PC-9 (cell line): ENCODE data around the gene SEMA3E. TPM values are rescaled to one million over a fixed set of nuclear protein-coding genes. Genes with fewer than 3 reads are reported as not detected.
A peak's percentile ranks its signal among the peaks of the same experiment; 100 is the strongest.

Experiments used
- BruUV-seq: library from RNA; stranded (reverse); fragments of 400-500 nt; replicated peaks from 2 replicates; lab custom pipeline; 2021; lab: Mats Ljungman, UMichigan
- CTCF ChIA-PET: fragments of 300-600 bp; sonication (Branson Sonifier 250); formaldehyde crosslinking; loops from one replicate; lab custom pipeline; 2022; ENCODE audit warnings: antibody characterized with exemption; lab: Charles Lee
- POLR2A ChIA-PET: fragments of 300-600 bp; sonication (Branson Sonifier 250); formaldehyde crosslinking; loops from one replicate; lab custom pipeline; 2022; ENCODE audit warnings: antibody characterized with exemption; ENCODE audit not compliant: unreplicated experiment; lab: Charles Lee
- DNase-seq, 2 experiments: peaks; one replicate each; pipeline versions ENCODE4 v3.0.0 to v3.0.0-alpha.2; 2015 to 2022; ENCODE audit warnings: mixed read lengths in 1 of 2
- H2AFZ ChIP-seq: fragments of 200-600 bp; sonication (generic); 2 replicates; pipeline ENCODE4 v1.8.1; 2017; ENCODE audit warnings: antibody characterized with exemption
- H3F3A ChIP-seq: fragments of 200-600 bp; sonication (generic); 2 replicates; pipeline ENCODE4 v1.8.1; 2017; ENCODE audit warnings: antibody characterized with exemption, mild to moderate bottlenecking, low read depth; ENCODE audit not compliant: insufficient read depth
- H3K27ac ChIP-seq: fragments of 200-600 bp; sonication (generic); 2 replicates; pipeline ENCODE4 v1.6.1; 2016; ENCODE audit warnings: mixed run types
- H3K27me3 ChIP-seq: fragments of 200-600 bp; sonication (generic); 2 replicates; pipeline ENCODE4 v1.6.1; 2016; ENCODE audit warnings: low read depth, mixed run types; ENCODE audit not compliant: insufficient read depth
- H3K36me3 ChIP-seq: fragments of 200-600 bp; sonication (generic); 2 replicates; pipeline ENCODE4 v1.6.1; 2016; ENCODE audit warnings: low read depth, mixed run types
- H3K4me1 ChIP-seq: fragments of 200-600 bp; sonication (generic); replicated peaks from 2 replicates; pipeline ENCODE4 v1.6.1; 2016; ENCODE audit warnings: mixed run types; ENCODE audit not compliant: insufficient read depth
- H3K4me2 ChIP-seq: fragments of 200-600 bp; sonication (generic); 2 replicates; pipeline ENCODE4 v1.6.1; 2017; ENCODE audit warnings: mixed run types
- H3K4me3 ChIP-seq: fragments of 200-600 bp; sonication (generic); 2 replicates; pipeline ENCODE4 v1.6.1; 2016; ENCODE audit warnings: mixed run types
- H3K79me2 ChIP-seq: fragments of 200-600 bp; sonication (generic); 2 replicates; pipeline ENCODE4 v1.6.1; 2017; ENCODE audit warnings: low read depth, mixed run types
- H3K9me2 ChIP-seq: fragments of 200-600 bp; sonication (generic); 2 replicates; pipeline ENCODE4 v1.8.1; 2017; ENCODE audit warnings: mild to moderate bottlenecking; ENCODE audit not compliant: insufficient read depth
- H3K9me3 ChIP-seq: fragments of 200-600 bp; sonication (generic); 2 replicates; pipeline ENCODE4 v1.8.1; 2016; ENCODE audit warnings: low read depth; ENCODE audit not compliant: insufficient read depth
- H4K20me1 ChIP-seq: fragments of 200-600 bp; sonication (generic); 2 replicates; pipeline ENCODE4 v1.8.1; 2017; ENCODE audit not compliant: insufficient read depth
- CTCF ChIP-seq: fragments of 200-600 bp; sonication (generic); conservative IDR thresholded peaks from 2 replicates; pipeline ENCODE4 v1.6.1; 2017; ENCODE audit warnings: mixed run types, antibody characterized with exemption, mild to moderate bottlenecking, moderate library complexity
- EZH2 ChIP-seq: fragments of 200-600 bp; sonication (generic); IDR thresholded peaks from 2 replicates; pipeline ENCODE4 v1.8.0; 2017; ENCODE audit warnings: antibody characterized with exemption, low read depth
- intact Hi-C: fragments of 100-400 bp; cut with micrococcal nuclease; formaldehyde crosslinking; loops from one replicate; pipeline ENCODE4 v1.10.0; 2022; ENCODE audit not compliant: unreplicated experiment
- total RNA-seq: library from RNA; stranded (reverse); gene quantifications from 2 replicates; pipeline ENCODE4 v1.2.3, GENCODE V29; 2021

The SEMA3E gene
- total RNA-seq, 1 experiment from 2014 or later: 2.1 TPM

GRCh38 chr7:83339907-83340306 lies 309.0 kb downstream of the SEMA3E start:
- H3K27me3 ChIP-seq: no peaks in the 10 kb centered on the region
- no peak for DNase-seq
- ChIA-PET POLR2A (interaction anchor here (0.7 kb wide), 1 partner anchor 304 kb away, joined by 7 read pairs; no protein-coding TSS in a partner anchor), CTCF (no interaction called here)
- no peak overlapping the region for H3K4me3 ChIP-seq
- H2AFZ ChIP-seq: 0 out of 2 replicates have a peak overlapping the region, but pooled peaks have one; percentile 20
- H3K4me2 ChIP-seq: no peak overlapping the region
- TF ChIP-seq EZH2: no peak
- no peak for TF ChIP-seq CTCF
- intact Hi-C loops: no loop called here
- no peaks in the 10 kb centered on the region for H3K9me3 ChIP-seq
- H3K4me1 ChIP-seq: no peaks in the 10 kb centered on the region
- no peaks in the 10 kb centered on the region for H3K36me3 ChIP-seq
- H3K9me2 ChIP-seq: no peaks in the 10 kb centered on the region
- BruUV-seq: no TSS peak
- H3F3A ChIP-seq: no peaks in the 10 kb centered on the region
- no peaks in the 10 kb centered on the region for H4K20me1 ChIP-seq
- H3K27ac ChIP-seq: no peak overlapping the region
- H3K79me2 ChIP-seq: no peaks in the 10 kb centered on the region

GRCh38 chr7:83338277-83338950 lies 310.5 kb downstream of the SEMA3E start:
- Histone ChIP-seq H4K20me1 (no peaks in the 10 kb centered on the region), H3K4me1 (no peaks in the 10 kb centered on the region), H3F3A (no peaks in the 10 kb centered on the region), H3K27ac (no peak overlapping the region), H3K79me2 (no peaks in the 10 kb centered on the region), H3K9me2 (no peaks in the 10 kb centered on the region), H3K36me3 (no peaks in the 10 kb centered on the region), H3K4me3 (no peak overlapping the region), H3K4me2 (no peak overlapping the region), H3K9me3 (no peaks in the 10 kb centered on the region), H3K27me3 (no peaks in the 10 kb centered on the region), H2AFZ (no peak overlapping the region)
- no peak for DNase-seq
- POLR2A ChIA-PET: no interaction called here
- TF ChIP-seq CTCF (no peak), EZH2 (no peak)
- intact Hi-C loops: no loop called here
- BruUV-seq: no TSS peak
- CTCF ChIA-PET: no interaction called here

DNA sequence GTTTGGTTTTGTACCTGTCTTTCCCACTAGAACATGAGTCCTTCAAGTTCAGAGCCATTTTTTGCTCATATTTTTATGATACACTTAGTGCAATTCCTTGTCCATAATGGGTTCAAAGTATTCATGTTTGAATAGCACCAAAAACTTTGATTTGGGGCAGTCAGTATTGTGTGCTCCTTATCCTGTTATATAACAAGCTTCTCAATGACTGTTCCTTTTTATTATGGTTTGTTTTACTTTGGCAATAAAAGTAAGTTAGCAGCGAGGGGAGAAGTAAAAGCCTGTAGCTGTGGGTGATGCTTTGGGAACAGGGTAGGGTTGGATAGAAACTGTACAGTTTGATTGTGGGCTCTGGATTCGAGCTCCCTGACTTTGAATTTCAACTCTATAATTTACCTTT lies 311.9 kb downstream of the SEMA3E start:
- Histone ChIP-seq H2AFZ (no peak overlapping the region), H3K79me2 (no peaks in the 10 kb centered on the region), H3F3A (no peaks in the 10 kb centered on the region), H4K20me1 (no peaks in the 10 kb centered on the region), H3K4me3 (no peak overlapping the region), H3K36me3 (no peaks in the 10 kb centered on the region), H3K4me1 (no peaks in the 10 kb centered on the region), H3K9me3 (no peaks in the 10 kb centered on the region), H3K27me3 (no peaks in the 10 kb centered on the region), H3K27ac (no peak overlapping the region), H3K4me2 (no peak overlapping the region), H3K9me2 (no peaks in the 10 kb centered on the region)
- BruUV-seq: no TSS peak
- ChIA-PET POLR2A (no interaction called here), CTCF (no interaction called here)
- no peak for DNase-seq
- intact Hi-C loops: no loop called here
- TF ChIP-seq EZH2 (no peak), CTCF (no peak)
